H9 (cell line): Measurements from ENCODE around the gene FCRL6. TPM values are rescaled to one million over a fixed set of nuclear protein-coding genes. Genes with fewer than 3 reads are reported as not detected.

Experiments
- DNase-seq: peaks from one replicate; pipeline ENCODE4 v3.0.0-alpha.2; 2017
- H2AFZ ChIP-seq: one replicate; pipeline ENCODE4 v1.6.1; 2013; ENCODE audit warnings: mild to moderate bottlenecking, low read length, control low read depth, moderate library complexity
- H2AK5ac ChIP-seq: 2 replicates; pipeline ENCODE4 v1.6.1; 2013; ENCODE audit warnings: low read length, control low read depth, mixed read lengths; ENCODE audit not compliant: insufficient read length
- H2BK120ac ChIP-seq: one replicate; pipeline ENCODE4 v1.6.1; 2013; ENCODE audit warnings: low read depth, mild to moderate bottlenecking, low read length, control low read depth, inconsistent platforms; ENCODE audit not compliant: poor library complexity, severe bottlenecking
- H2BK12ac ChIP-seq: 2 replicates; pipeline ENCODE4 v1.6.1; 2013; ENCODE audit warnings: low read length, control low read depth, mixed read lengths, low read depth; ENCODE audit not compliant: insufficient read length
- H2BK15ac ChIP-seq: 2 replicates; pipeline ENCODE4 v1.6.1; 2013; ENCODE audit warnings: low read depth, low read length, control low read depth
- H2BK20ac ChIP-seq: one replicate; pipeline ENCODE4 v1.6.1; 2013; ENCODE audit warnings: low read depth, mild to moderate bottlenecking, low read length, control low read depth, inconsistent platforms; ENCODE audit not compliant: poor library complexity, severe bottlenecking
- H2BK5ac ChIP-seq: 2 replicates; pipeline ENCODE4 v1.6.1; 2013; ENCODE audit warnings: low read length, control low read depth, mixed read lengths; ENCODE audit not compliant: insufficient read length
- H3K14ac ChIP-seq: 2 replicates; pipeline ENCODE4 v1.6.1; 2013; ENCODE audit warnings: low read length, control low read depth; ENCODE audit not compliant: insufficient read depth
- H3K18ac ChIP-seq: 2 replicates; pipeline ENCODE4 v1.6.1; 2013; ENCODE audit warnings: low read depth, mild to moderate bottlenecking, mixed read lengths, low read length, control low read depth; ENCODE audit not compliant: insufficient read length
- H3K23ac ChIP-seq: 2 replicates; pipeline ENCODE4 v1.6.1; 2013; ENCODE audit warnings: low read length, control low read depth, mixed read lengths, low read depth; ENCODE audit not compliant: insufficient read length
- H3K23me2 ChIP-seq: 2 replicates; pipeline ENCODE4 v1.6.1; 2013; ENCODE audit warnings: low read depth, mild to moderate bottlenecking, mixed read lengths, low read length, control low read depth; ENCODE audit not compliant: insufficient read length, poor library complexity, severe bottlenecking
- H3K27ac ChIP-seq: 2 replicates; pipeline ENCODE4 v1.5.1; 2013; ENCODE audit warnings: low read length, control low read depth, mixed read lengths, low read depth; ENCODE audit not compliant: insufficient read length
- H3K27me3 ChIP-seq: 2 replicates; pipeline ENCODE4 v1.6.1; 2013; ENCODE audit warnings: low read length, control low read depth, inconsistent platforms; ENCODE audit not compliant: insufficient read depth
- H3K4ac ChIP-seq: 2 replicates; pipeline ENCODE4 v1.6.1; 2013; ENCODE audit warnings: low read depth, mild to moderate bottlenecking, control low read depth, inconsistent platforms, low read length, moderate library complexity
- H3K4me1 ChIP-seq: 2 replicates; pipeline ENCODE4 v1.6.1; 2013; ENCODE audit warnings: low read length, control low read depth, inconsistent platforms; ENCODE audit not compliant: insufficient read depth
- H3K4me2 ChIP-seq: 2 replicates; pipeline ENCODE4 v1.6.1; 2013; ENCODE audit warnings: low read length, control low read depth, mixed read lengths; ENCODE audit not compliant: insufficient read length, insufficient read depth
- H3K56ac ChIP-seq: 2 replicates; pipeline ENCODE4 v1.6.1; 2013; ENCODE audit warnings: low read depth, mild to moderate bottlenecking, mixed read lengths, low read length, control low read depth; ENCODE audit not compliant: insufficient read length
- H3K79me1 ChIP-seq: 2 replicates; pipeline ENCODE4 v1.6.1; 2013; ENCODE audit warnings: low read depth, mild to moderate bottlenecking, moderate library complexity, low read length, control low read depth, inconsistent platforms; ENCODE audit not compliant: insufficient read depth, poor library complexity, severe bottlenecking
- H3K79me2 ChIP-seq: 2 replicates; pipeline ENCODE4 v1.6.1; 2013; ENCODE audit warnings: low read length, control low read depth, inconsistent platforms; ENCODE audit not compliant: insufficient read depth
- H3K9ac ChIP-seq: 2 replicates; pipeline ENCODE4 v1.6.1; 2013; ENCODE audit warnings: low read length, control low read depth, mixed read lengths; ENCODE audit not compliant: insufficient read length; ENCODE audit errors: extremely low read depth
- H3K9me3 ChIP-seq: one replicate; pipeline ENCODE4 v1.6.1; 2013; ENCODE audit warnings: low read depth, low read length, inconsistent platforms; ENCODE audit not compliant: control insufficient read depth
- H3T11ph ChIP-seq: one replicate; pipeline ENCODE4 v1.6.1; 2013; ENCODE audit warnings: mild to moderate bottlenecking, low read length, control low read depth, inconsistent platforms
- H4K20me1 ChIP-seq: one replicate; pipeline ENCODE4 v1.6.1; 2013; ENCODE audit not compliant: control insufficient read depth, insufficient read length, insufficient read depth
- H4K5ac ChIP-seq: 2 replicates; pipeline ENCODE4 v1.6.1; 2013; ENCODE audit warnings: low read depth, mild to moderate bottlenecking, mixed read lengths, low read length, control low read depth; ENCODE audit not compliant: insufficient read length
- H4K8ac ChIP-seq: replicated peaks from 2 replicates; pipeline ENCODE4 v1.6.1; 2013; ENCODE audit warnings: low read length, control low read depth, mixed read lengths, low read depth; ENCODE audit not compliant: insufficient read length
- H4K91ac ChIP-seq: 2 replicates; pipeline ENCODE4 v1.6.1; 2013; ENCODE audit warnings: low read depth, mild to moderate bottlenecking, moderate library complexity, mixed read lengths, low read length, control low read depth; ENCODE audit not compliant: insufficient read length
- H3K27ac Mint-ChIP-seq, 3 experiments: 2 replicates in 2 of 3; 3 replicates in 1 of 3; pipeline ENCODE4 v1.8.0; 2020 to 2021; ENCODE audit warnings: mixed read lengths in 3 of 3, mild to moderate bottlenecking in 1 of 3, moderate library complexity in 1 of 3
- H3K27me3 Mint-ChIP-seq: 2 replicates; pipeline ENCODE4 v1.8.0; 2021; ENCODE audit warnings: low read depth, mild to moderate bottlenecking, moderate library complexity, mixed read lengths
- H3K36me3 Mint-ChIP-seq, 3 experiments: 2 replicates in 2 of 3; 3 replicates in 1 of 3; pipeline ENCODE4 v1.8.0; 2020 to 2021; ENCODE audit warnings: low read depth in 3 of 3, mixed read lengths in 3 of 3; ENCODE audit not compliant: insufficient read depth in 1 of 3
- H3K4me1 Mint-ChIP-seq, 2 experiments: 2 replicates each; pipeline ENCODE4 v1.8.0; 2020; ENCODE audit warnings: mixed read lengths in 2 of 2
- H3K4me3 Mint-ChIP-seq, 2 experiments: 2 replicates in 1 of 2; 3 replicates in 1 of 2; pipeline ENCODE4 v1.8.0; 2020 to 2021; ENCODE audit warnings: mild to moderate bottlenecking in 2 of 2, mixed read lengths in 2 of 2, moderate library complexity in 1 of 2
- H3K9me3 Mint-ChIP-seq, 2 experiments: 2 replicates in 1 of 2; 3 replicates in 1 of 2; pipeline ENCODE4 v1.8.0; 2020; ENCODE audit warnings: mild to moderate bottlenecking in 2 of 2, mixed read lengths in 2 of 2, moderate library complexity in 1 of 2
- CTCF ChIP-seq: fragments of 200-600 bp; sonication (generic); conservative IDR thresholded peaks from 3 replicates; pipeline ENCODE4 v1.8.0; 2021; ENCODE audit warnings: antibody characterized with exemption, mild to moderate bottlenecking
- WGBS: extraction: QIAGEN DNeasy Blood & Tissue Kit; methylation state at CpG from one replicate; pipeline ENCODE4 v1.1.7; 2013; ENCODE audit warnings: missing lambda C conversion rate, low lambda C conversion rate, mixed read lengths; ENCODE audit not compliant: insufficient read length; ENCODE audit errors: extremely low coverage; 5-methylcytosine and 5-hydroxymethylcytosine counted together
- total RNA-seq: library from RNA; stranded (reverse); gene quantifications from 2 replicates; pipeline ENCODE4 v1.2.1, GENCODE V29; 2021

The FCRL6 gene
- total RNA-seq, 1 experiment from 2014 or later, result not detected

DNA sequence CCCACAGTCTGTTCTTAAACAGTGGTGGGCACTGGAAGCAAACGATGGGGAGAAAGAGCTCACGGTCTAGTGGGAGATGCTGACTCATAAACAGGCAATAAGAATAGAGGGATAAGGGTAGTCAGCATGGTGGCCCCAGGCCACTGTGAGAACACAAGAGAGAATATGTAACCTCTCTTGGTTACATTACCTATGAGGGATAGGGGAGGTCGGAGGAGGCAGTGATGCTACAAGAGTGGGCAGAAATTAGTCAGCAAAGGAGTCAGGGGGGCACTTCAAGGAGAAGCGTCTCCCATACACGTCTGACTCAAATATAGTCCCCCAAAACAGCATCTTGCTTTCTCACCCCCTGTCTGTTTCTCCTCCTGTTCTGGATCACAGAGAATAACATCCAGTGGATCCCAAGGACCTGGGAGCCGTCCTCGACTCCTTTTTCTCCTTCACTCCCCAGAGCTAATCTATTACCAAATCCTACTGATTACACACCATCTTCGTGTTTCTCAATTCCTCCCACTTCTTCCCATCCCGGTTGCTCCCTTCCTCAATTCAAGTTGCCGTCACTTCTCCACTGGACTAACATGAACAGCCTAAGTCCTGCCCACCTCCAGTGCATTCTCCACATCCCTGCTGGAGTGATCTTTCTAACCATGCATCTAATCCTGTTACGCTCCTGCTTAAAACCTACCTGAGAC lies 26.6 kb downstream of the FCRL6 start:
- DNase-seq, result no peak
- Histone ChIP-seq H3K18ac (no peak overlapping the region), H3K4ac (no peak overlapping the region), H3K27ac (no peak overlapping the region), H3K56ac (no peak overlapping the region), H3T11ph (no peak overlapping the region), H3K23ac (no peak overlapping the region), H3K23me2 (no peaks in the 10 kb centered on the region), H3K9ac (no peak overlapping the region), H4K91ac (no peak overlapping the region), H4K20me1 (no peaks in the 10 kb centered on the region), H2AFZ (no peak overlapping the region), H3K4me1 (no peaks in the 10 kb centered on the region), H3K14ac (no peak overlapping the region), H2BK15ac (no peak overlapping the region), H3K79me2 (no peaks in the 10 kb centered on the region), H2BK20ac (no peak overlapping the region), H3K4me2 (no peak overlapping the region), H3K9me3 (no peaks in the 10 kb centered on the region), H2AK5ac (no peak overlapping the region), H4K5ac (no peak overlapping the region), H4K8ac (no peak overlapping the region), H3K27me3 (no peaks in the 10 kb centered on the region), H2BK120ac (no peak overlapping the region), H2BK5ac (no peak overlapping the region), H2BK12ac (no peak overlapping the region), H3K79me1 (no peaks in the 10 kb centered on the region)
- peaks cover 18 to 21% of the 10 kb centered on the region in 2 experiments for H3K4me1 Mint-ChIP-seq
- no peak overlapping the region for H3K4me3 Mint-ChIP-seq
- H3K36me3 Mint-ChIP-seq, result no peaks in the 10 kb centered on the region
- H3K27me3 Mint-ChIP-seq, result peaks cover 49% of the 10 kb centered on the region
- TF ChIP-seq CTCF, result no peak
- no CpG with 5 or more reads among the region's 11 CpGs for WGBS
- no peak overlapping the region for H3K27ac Mint-ChIP-seq
- H3K9me3 Mint-ChIP-seq, result no peaks in the 10 kb centered on the region
